GOT3 (cell line): Measurements from ENCODE around the gene LSS.

Experiments used
- DNase-seq: peaks from one replicate; lab custom pipeline; 2025; ENCODE audit warnings: mixed read lengths; lab: John Stamatoyannopoulos, UW

Gene LSS

DNA sequence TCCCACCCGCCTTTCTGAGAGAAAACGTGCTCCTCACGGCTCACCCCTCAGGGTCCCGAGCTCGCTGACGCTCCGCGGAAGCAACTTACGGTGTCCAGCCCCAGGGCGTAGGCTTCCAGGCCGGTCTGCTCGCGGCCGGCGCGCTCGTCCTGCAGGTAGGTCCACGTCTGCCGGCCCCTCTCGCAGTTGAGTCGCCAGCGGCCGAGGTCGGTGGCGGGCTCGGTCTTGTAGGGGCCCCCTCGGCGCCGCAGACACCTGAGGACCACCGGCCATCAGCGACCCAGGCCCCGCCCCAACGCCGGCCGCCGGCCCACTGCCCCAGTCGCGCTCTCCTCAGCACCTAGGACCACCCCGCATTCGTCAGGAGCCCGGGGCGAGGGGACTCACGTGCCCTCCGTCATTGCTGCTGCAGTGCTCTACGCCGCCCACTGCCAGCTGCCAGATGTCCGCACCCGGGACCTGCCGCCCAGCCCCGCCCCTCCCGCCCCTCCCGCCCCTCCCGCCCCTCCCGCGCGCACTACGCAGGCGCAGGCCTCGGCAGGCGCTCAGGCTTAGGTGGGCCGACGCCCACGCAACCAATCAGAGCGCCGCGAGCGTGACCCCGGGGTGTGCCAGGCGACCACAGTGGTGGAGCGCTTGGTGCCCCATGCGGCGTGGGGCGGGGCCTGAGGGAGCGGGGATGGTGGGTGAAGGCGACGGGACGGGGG, at the start of gene LSS:
Gene LSS, minus strand, starts transcription at position 430 of the 707 bp plus-strand sequence. Its CDS starts 29 bp downstream, at position 401.
- peak; percentile 90 for DNase-seq

DNA sequence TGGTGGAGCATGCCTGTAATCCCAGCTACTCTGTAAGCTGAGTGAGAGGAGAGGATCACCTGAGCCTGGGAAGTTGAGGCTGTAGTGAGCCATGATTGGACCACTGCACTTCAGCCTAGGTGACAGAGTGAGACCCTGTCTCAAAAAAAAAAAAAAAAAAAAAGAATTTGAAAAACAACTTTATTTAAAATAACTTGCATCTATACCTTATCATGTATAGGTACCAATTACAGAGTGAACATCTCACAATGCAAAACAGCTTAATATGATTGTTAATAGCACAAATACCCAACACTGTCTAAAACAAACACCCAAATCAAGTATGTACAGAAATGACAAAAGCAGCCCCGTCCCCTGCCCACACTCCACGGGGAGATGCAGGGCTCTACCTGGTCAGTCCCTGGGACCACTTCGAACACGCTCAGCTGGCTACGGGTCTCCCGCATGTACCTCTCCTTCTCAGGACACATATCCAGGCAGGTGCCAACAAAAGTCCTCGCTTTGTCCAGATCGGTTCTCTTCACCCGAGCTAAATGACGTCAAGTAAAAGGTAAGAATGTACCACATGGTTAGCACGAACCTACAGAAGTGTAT, 46.3 kb upstream of the LSS start:
- DNase-seq = no peak

DNA sequence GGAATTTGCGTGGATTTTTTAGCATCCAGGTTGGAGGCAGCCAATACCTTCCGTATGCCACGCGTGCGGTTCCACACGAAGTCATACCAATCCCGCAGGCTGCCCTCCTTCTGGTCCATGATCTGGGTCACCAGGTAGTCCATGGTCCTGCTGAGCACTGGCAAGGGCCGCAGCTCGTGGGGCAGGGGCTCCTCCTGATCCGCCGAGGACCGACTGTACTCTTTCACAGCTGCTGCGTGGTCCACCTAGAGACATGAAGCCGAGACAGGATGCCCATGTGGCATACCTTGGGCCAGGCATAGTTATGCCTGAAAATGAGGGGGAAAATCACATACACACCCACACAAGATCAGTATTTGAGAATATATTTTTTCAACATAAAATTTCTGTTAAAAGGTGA, 44.8 kb upstream of the LSS start:
- no peak for DNase-seq

DNA sequence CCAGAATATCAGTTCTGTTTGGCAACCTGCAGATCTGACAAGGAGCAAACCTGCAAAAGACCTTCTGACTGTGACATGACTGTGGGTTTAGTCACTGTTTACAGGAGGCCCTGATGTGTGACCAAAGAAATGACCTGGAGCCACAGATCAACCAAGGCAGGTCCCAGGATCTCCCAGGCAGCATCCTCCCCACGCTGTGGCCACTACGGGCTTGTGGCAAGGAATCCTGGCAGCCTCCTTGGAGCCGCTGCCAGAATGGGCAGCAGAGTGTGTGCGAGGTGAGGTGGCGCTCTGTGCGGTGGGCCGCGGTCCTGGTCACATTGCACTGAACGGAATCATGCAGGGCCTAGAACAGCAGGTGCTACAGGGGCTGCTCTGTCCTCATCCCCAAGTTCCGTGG, 40.9 kb upstream of the LSS start:
- DNase-seq = no peak

DNA sequence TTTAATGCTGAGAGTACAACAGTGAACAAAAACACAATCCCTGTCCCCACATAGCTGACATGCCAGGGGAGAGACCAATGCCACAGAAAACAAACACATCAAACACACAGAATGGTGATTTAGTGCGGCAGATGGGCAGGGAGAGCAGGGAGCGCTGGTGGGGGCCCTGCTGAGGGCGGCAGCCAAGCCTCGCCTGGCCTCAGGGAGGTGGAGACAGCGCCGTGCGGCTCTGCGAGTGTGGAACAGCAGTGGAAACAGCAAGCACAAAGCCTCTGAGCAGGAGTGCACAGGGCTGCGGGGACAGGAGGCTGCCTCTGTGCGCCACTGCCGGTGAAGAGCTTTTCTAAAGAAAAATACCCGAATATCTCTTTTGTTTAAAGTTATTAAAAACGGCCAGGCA, 39.8 kb upstream of the LSS start:
- DNase-seq = no peak

DNA sequence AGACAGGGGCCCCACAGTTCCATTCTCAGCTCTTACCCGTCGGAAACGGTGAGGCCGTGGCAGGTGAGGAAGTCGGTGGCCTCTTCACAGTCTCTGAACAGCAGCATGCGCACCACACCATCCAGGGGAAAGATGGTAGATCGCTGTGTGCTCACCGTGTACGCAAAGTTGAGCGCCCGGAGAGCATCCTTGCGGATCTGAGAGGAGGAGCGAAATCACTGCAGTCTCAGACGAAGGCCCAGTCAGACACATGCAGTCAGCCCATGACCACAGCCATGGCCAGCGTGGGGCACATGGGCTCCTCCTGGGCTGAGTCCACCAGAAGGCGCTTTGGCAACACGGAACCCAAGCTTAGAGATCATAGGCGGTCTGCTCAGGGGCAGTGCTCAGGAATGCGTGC, 38.4 kb upstream of the LSS start:
- DNase-seq = no peak

DNA sequence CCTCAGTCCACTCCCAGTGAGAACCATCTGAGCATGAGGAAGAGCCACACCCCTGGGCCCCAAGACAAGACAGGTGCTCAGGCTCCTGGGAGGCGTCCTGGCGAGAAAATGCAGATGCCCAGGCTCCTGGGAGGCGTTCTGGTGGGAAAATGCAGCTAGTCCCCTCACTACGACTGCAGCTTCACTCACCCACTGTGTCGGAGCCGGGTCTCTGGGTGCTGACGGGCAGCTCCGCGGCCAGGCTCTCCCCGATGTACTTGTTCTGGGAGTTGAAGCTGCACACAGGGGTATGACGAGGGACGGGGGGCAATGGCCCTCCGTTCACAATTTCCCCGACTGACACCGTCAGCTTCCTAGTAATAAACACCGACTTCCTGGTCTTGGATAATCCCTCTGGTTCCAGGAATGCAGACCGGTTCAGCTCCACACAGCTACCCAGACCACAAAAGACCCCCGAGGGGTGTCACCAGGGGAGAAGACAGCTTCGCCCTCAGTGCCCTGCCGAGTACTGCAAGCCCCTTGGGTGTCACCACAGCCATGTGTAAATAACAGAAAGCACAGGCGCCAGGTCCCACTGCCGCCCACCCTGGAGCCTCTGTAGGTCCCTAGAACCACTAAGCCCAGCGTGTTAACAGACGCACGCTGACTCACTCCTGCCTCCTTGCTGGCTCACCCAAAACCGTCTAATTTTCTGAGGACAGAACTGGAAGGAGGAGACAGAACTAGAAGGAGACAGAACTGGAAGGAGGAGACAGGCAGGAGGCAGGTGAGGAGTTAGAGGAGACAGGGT, 37.4 kb upstream of the LSS start:
- DNase-seq = no peak

DNA sequence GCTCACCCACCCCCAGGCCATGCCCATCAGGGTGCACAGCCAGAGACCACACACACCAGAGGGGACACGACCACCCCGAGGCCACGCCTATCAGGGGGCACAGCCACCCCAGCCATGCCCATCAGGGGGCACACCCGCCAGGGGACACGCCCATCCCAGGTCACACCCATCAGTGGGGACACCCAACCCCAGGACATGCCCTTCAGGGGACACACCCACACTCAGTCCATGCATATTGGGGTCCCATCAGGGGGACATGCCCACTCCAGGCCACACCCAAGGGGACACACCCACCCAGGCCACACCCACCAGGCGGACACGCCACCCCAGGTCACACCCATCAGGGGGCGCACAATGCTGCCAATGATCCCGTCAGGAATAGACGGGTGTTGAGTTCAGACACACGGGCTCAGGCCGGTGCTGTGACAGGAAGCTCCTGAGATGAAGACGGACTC, 36.1 kb upstream of the LSS start:
- no peak for DNase-seq

DNA sequence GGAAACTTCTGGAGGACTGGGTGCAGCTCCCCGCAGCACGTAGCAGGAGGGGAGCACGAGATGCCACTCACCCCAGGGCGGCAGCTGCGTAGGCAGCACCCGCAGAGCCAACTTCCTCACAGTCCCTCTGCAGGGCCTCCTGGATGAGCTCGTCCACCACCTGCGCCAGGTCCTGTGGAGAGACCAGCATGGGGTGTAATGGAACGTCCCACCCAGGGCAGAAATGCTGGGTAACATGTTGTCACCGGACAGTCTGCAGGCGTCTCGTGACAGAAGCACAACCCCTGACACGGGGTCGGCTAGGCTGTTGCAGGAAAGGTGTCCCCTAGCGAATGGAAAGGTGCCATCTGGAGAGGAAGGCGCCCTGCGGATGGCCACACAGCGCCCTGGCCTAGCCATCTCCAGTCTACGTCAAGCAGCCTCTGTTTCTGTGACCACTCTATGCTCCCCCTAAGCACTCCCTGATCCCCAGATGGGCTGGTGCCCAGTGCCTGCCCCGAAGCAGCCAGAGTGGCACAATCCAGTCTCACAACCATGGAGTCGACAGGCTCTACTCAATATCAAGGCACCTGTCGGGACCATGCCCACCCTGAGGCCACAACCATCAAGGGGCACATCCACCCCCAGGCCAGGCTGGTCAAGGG, 35.6 kb upstream of the LSS start:
- no peak for DNase-seq

DNA sequence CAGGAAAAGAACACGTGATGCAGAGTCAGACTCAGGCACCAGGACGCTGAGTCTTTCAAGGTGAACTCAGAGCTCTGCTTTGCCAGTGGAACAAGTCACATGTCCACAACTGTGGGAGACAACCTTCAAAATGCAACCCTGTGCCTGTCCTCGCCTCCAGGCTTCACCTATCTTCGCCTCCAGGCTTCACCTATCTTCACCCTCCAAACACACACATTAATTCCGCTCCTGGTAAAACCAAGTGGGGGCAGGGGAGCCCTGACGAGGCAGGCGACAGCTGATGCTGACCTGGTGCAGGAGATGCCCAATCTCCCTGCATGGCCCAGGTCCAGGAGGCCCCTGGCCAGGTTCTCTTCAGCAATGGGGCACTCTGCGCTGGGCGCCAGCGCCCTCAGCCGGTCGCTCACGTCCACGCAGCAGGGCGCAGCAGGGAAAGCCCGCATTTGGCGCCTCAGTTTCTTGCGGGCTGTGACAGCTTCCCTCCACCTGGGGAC, 28.0 kb upstream of the LSS start:
- DNase-seq = no peak

DNA sequence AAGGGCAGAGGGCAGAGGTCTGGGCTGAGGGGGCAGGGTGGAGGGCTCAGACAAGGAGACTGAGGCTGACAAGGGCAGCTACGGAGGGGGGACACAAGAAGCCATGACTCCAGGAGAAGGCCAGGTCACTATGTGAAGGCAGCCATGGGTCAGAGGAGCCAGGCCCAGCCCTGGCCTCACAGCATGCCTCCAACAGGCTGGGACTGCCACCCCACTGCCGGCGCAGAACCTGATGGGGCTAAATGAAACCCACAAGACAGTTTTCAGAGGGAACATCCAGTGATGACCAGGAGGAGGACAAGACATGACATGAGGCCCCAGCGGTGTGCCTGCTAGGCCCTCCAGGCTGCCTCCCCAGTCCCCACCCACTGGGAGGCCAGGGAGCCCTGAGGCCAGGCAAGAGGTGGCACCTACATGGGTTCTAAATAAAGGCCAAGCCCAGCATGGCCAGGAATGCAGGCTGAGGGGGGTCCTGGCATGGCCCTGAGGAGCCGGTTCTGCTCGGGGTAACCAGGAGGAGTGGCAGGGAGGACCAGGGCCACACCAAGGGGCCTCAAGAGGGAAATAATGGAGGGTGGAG, 27.3 kb upstream of the LSS start:
- no peak for DNase-seq

DNA sequence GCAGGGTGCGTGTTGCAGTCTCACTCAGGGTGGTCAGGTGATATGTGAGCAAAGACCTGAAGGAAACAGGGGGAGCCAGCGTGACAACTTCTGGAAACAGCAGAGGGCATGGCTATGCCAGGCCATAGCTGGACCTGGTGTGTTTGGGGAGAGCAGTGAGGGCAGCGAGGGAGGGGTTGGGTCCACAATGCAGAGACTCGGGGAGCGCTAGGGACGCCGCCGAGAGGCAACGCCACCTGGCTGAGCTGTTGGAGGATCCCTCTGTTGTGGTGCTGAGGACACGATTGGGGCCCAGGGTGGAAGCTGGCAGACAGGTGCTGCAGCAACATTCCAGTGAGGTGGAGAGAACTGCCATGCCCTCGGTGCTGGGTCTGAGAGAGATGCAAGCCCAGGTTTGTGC, 26.6 kb upstream of the LSS start:
- DNase-seq = no peak

DNA sequence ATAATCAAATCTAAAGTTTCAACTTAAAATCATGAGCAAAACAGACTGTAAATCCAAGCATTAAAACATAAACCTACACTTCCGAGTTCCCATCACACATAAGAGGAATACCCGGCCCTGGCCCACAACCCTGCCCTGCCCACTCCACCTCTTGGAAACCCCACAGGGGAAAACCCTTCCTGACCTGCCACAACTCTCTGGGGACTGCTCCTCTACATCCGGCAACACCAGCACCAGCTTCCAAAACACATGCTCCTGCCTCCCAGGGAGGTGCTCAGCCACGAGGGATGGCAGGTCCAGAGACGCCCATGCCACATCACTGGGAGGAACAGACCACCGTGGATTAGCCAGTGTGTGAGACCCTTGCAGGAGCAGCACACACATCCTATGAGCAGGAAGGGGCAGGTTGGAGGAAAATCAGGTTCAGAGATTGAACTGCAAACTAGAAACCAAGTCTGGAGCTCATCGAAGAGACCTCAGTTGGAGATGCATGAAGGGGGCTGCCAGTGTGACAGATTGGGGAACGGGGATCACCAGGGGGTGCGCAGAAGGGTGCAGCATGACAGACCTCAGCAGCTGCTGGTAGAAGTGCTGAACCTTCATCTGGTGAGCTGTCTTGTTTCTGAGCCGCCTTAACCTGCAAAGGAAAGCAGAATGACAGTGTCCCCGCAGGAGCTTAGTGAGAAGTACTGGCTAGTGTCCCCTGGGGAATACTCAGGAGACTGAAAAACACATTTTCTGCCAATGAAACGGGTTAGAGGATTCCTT, 25.8 kb upstream of the LSS start:
- no peak for DNase-seq

DNA sequence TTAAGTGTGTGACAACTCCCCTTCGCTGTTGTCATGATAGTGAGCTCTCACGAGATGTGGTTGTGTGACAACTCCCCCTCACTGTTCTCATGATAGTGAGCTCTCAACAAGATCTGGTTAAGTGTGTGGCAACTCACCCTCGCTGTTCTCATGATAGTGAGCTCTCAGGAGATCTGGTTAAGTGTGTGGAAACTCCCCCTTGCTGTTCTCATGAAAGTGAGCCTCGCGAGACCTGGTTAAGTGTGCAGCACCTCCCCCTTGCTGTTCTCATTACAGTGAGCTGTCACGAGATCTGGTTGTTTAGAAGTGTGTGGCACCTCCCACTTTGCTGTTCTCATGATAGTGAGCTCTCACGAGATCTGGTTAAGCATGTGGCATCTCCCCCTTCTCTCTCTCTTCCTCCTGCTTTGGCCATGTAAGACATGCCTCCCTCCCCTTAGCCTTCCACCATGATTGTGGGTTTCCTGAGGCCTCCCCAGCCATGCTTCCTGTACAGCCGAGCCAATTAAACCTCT, 25.1 kb upstream of the LSS start:
- no peak for DNase-seq

DNA sequence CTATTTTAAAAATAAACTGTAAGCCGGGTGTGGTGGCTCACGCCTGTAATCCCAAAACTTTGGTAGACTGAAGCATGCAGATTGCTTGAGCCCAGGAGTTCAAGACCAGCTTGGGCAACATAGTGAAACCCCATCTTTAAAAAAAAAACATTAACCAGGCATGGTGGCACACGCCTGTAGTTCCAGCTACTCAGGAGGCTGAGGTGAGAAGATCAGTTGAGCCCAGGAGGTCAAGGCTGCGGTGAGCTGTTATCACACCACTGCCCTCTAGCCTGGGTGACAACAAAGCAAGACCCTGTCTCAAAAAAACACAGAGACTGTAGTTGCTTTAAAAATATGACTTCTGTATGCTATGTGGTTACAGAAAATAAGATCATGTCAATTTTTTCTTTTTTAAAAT, 24.3 kb upstream of the LSS start:
- DNase-seq = no peak

DNA sequence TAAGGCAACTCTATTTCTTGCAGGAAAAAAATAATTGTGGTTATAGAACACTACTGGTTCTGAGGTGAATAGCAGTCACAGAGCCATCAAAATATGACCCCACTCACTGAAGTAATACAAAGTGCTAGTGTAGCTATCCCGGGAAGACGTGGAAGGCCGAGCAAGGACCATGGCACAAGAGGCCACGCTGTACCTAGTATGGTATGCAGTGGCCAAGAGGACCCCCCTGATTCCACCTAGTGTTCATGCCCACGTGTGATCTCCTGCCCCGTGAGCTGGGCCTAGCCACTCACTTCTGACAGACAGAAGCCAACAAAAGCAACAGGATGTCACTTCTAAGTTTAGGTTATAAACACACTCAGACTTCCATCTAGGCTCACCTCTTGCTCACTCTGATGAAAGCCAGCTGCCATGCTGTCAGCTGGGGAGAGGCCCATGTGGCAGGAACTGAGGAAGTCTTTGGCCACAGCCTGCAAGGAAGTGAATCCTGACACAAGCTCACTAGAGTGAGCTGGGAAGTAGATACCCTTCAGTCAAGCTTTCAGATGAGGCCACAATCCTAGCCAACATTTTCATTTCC, 21.7 kb upstream of the LSS start:
- no peak for DNase-seq

DNA sequence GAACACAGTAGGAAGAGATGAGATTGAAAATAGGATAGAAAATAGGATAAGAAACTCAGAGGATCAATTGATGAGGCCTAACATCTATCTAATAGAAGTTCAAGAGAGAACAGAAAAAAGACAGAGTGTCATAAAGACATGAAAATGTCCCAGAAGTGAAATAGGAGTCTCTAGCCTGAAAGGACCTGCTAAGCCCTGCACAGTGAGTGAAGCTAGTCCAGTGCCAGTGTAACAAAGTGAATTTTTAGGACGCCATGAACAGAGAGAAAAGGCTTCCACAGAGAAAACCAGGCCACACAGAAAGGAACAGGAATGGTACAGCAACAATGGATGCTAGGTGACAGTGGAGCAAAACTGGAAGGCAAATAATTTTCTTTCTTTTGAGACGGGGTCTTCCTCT, 20.3 kb upstream of the LSS start:
- DNase-seq = no peak

DNA sequence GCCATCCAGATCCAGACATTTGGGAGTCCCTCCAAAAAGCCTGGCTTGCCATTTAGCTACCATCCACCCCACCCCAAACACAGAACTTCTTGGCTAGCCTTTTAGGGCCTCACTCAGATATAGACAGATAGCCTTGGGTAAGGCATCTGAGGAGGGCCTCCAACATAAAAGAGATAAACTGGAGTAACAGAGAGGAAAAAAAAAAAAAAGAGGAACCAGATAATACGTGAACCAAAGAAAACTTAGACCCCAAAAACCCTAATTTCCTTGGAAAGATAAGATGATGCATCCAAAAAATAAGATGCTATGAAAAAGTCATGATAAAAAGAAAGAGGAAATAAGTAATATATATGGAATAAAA, 19.8 kb upstream of the LSS start:
- DNase-seq = no peak

DNA sequence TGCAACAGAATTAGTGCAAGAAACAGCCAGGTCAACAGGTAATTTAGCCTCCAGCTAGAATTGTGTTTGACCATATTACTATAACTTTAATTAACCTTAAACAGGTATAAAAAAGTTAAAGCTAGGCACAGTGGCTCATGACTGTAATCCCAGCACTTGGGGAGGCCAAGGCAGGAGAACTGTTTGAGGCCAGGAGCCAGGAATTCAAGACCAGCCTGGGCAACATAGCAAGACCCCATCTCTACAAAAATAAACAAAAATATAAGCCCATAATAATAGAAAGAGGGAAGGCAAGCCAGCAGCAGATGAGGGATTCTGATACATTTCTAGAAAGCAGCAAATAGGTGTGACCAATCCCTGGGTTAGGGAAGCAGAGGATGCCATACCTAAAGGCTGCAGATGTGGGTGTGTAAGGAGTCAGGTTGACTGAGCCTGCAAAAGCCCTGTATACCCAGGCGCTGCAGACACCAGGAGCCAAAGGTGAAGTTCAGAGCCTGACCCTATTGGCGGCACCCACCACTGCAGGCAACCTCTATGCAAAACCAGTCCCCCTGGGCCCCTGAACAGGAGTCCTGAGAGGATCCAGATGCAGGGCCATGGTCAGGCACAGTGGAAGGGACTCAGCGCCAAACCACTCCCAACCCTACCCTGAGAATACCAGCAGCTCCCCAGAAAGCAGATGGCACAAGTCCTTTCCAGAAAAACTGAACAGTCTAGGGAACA, 19.3 kb upstream of the LSS start:
- no peak for DNase-seq

DNA sequence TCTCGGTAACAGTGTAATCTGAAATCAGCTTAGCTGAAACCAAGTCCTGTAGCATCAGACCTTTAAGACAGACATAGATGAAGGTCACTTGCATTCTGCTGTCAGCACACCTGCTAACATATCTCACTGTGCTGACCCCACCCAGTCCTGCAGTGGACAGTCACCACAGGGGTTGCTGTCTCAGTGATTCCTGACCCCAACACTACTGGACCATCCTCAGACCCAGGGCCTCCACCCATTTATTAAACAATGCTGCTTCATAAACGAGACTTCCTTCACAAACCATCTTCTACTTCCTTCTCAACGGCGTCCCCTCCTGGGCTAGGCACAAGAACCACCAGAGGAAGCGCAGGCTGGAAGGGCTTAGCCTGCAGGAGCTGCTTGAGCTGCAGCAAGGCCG, 17.8 kb upstream of the LSS start:
- no peak for DNase-seq
